ENCODE data around the gene KLC1. TPM values are rescaled to one million over a fixed set of nuclear protein-coding genes. Genes with fewer than 3 reads are reported as not detected.

The KLC1 gene
- total and polyA plus RNA-seq, 2 of the 13 experiments (the other 11 are each of a cell fraction or from before 2014, with no cell fraction given): 53.2 to 63.5 TPM

GRCh38 chr14:103715052-103716000, 86.3 kb downstream of the KLC1 start, which contains the start of the genes XRCC3 and ZFYVE21 (continued):
- TF ChIP-seq, protein P1, sequence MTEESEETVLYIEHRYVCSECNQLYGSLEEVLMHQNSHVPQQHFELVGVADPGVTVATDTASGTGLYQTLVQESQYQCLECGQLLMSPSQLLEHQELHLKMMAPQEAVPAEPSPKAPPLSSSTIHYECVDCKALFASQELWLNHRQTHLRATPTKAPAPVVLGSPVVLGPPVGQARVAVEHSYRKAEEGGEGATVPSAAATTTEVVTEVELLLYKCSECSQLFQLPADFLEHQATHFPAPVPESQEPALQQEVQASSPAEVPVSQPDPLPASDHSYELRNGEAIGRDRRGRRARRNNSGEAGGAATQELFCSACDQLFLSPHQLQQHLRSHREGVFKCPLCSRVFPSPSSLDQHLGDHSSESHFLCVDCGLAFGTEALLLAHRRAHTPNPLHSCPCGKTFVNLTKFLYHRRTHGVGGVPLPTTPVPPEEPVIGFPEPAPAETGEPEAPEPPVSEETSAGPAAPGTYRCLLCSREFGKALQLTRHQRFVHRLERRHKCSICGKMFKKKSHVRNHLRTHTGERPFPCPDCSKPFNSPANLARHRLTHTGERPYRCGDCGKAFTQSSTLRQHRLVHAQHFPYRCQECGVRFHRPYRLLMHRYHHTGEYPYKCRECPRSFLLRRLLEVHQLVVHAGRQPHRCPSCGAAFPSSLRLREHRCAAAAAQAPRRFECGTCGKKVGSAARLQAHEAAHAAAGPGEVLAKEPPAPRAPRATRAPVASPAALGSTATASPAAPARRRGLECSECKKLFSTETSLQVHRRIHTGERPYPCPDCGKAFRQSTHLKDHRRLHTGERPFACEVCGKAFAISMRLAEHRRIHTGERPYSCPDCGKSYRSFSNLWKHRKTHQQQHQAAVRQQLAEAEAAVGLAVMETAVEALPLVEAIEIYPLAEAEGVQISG (CRISPR knock-in tag; IDR thresholded peaks at IDR 0.05): peak; percentile 64
- TF ChIP-seq NFYC (CRISPR knock-in tag; IDR thresholded peaks at IDR 0.05): peak; percentile 96
- TF ChIP-seq ZNF605 (CRISPR knock-in tag; IDR thresholded peaks at IDR 0.05): no peak
- TF ChIP-seq, protein P2, sequence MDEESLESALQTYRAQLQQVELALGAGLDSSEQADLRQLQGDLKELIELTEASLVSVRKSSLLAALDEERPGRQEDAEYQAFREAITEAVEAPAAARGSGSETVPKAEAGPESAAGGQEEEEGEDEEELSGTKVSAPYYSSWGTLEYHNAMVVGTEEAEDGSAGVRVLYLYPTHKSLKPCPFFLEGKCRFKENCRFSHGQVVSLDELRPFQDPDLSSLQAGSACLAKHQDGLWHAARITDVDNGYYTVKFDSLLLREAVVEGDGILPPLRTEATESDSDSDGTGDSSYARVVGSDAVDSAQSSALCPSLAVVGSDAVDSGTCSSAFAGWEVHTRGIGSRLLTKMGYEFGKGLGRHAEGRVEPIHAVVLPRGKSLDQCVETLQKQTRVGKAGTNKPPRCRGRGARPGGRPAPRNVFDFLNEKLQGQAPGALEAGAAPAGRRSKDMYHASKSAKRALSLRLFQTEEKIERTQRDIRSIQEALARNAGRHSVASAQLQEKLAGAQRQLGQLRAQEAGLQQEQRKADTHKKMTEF (CRISPR knock-in tag; IDR thresholded peaks at IDR 0.05): 0 out of 2 replicates have a peak, but pooled peaks have one; percentile 15
- TF ChIP-seq AKAP8 (CRISPR knock-in tag; IDR thresholded peaks at IDR 0.05): 0 out of 2 replicates have a peak, but pooled peaks have one; percentile 11
- no peak for TF ChIP-seq ZNF549 (CRISPR knock-in tag; IDR thresholded peaks at IDR 0.05)
- peak; percentile 96 for TF ChIP-seq SAP130 (CRISPR knock-in tag; IDR thresholded peaks at IDR 0.05; ENCODE audit: low read depth)
- TF ChIP-seq SMYD3 (CRISPR knock-in tag; IDR thresholded peaks at IDR 0.05): peak; percentile 65; the same call in 1 of the 2 replicates
- TF ChIP-seq HOMEZ (CRISPR knock-in tag; IDR thresholded peaks at IDR 0.05; ENCODE audit: low read depth): peak; percentile 64; the same call in 1 of the 2 replicates
- TF ChIP-seq HOXD1 (CRISPR knock-in tag; IDR thresholded peaks at IDR 0.05): peak; percentile 39; the same call in 1 of the 2 replicates
- peak; percentile 69 for TF ChIP-seq TAF1 (CRISPR knock-in tag; IDR thresholded peaks at IDR 0.05)
- peak; percentile 51; the same call in 1 of the 2 replicates for TF ChIP-seq ZNF451 (CRISPR knock-in tag; IDR thresholded peaks at IDR 0.05)
- peak; percentile 63; the same call in 1 of the 2 replicates for TF ChIP-seq CHD2 (IDR thresholded peaks at IDR 0.05; ENCODE audit: low read depth, low read length)
- TF ChIP-seq JUN (CRISPR knock-in tag; IDR thresholded peaks at IDR 0.05): no peak
- 0 out of 2 replicates have a peak, but pooled peaks have one; percentile 9 for TF ChIP-seq ZSCAN31 (CRISPR knock-in tag; IDR thresholded peaks at IDR 0.05; ENCODE audit: low read depth)
- no peak for TF ChIP-seq ZNF496 (CRISPR knock-in tag; IDR thresholded peaks at IDR 0.05; ENCODE audit: insufficient replicate concordance)
- peak; percentile 33 for TF ChIP-seq SP5 (CRISPR knock-in tag; IDR thresholded peaks at IDR 0.05; ENCODE audit: borderline replicate concordance, low read depth)
- no peak for TF ChIP-seq AGO1 (IDR thresholded peaks at IDR 0.05; ENCODE audit: low read depth, low read length, poor library complexity, severe bottlenecking)
- TF ChIP-seq, protein P3, sequence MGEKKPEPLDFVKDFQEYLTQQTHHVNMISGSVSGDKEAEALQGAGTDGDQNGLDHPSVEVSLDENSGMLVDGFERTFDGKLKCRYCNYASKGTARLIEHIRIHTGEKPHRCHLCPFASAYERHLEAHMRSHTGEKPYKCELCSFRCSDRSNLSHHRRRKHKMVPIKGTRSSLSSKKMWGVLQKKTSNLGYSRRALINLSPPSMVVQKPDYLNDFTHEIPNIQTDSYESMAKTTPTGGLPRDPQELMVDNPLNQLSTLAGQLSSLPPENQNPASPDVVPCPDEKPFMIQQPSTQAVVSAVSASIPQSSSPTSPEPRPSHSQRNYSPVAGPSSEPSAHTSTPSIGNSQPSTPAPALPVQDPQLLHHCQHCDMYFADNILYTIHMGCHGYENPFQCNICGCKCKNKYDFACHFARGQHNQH (CRISPR knock-in tag; IDR thresholded peaks at IDR 0.05): 0 out of 2 replicates have a peak, but pooled peaks have one; percentile 38
- peak; percentile 53; the same call in 1 of the 2 replicates for TF ChIP-seq PHF21A (CRISPR knock-in tag; IDR thresholded peaks at IDR 0.05)
- no peak for TF ChIP-seq PTBP1 (IDR thresholded peaks at IDR 0.05; ENCODE audit: low read depth, low read length, poor library complexity, severe bottlenecking)
- 0 out of 2 replicates have a peak, but pooled peaks have one; percentile 27 for TF ChIP-seq ZMAT3 (CRISPR knock-in tag; conservative IDR thresholded peaks at IDR 0.05)

All from HepG2 (cell line).